Omental fat pad (tissue), 4 donors: ENCODE results near the gene PLCB1. TPM values are rescaled to one million over a fixed set of nuclear protein-coding genes. Genes with fewer than 3 reads are reported as not detected.

Source experiments
- ATAC-seq: fragments of 150-250 bp; one replicate; pipeline ENCODE4 v1.9.1; 2016; ENCODE audit warnings: mild to moderate bottlenecking, moderate library complexity; ENCODE audit not compliant: low FRiP score
- DNase-seq: peaks from one replicate; pipeline ENCODE4 v3.0.0-alpha.2; 2019; ENCODE audit warnings: low spot score
- CTCF ChIP-seq, 3 donors: fragments of 450-650 bp; IDR thresholded peaks; one replicate each; pipeline ENCODE4 v1.5.1; 2016 to 2017; ENCODE audit warnings: antibody characterized with exemption in 3 of 3, mild to moderate bottlenecking in 3 of 3, moderate library complexity in 2 of 3
- total RNA-seq, 4 donors: library from RNA; depleted of rRNA; stranded (reverse); fragments of >200 nt; gene quantifications; one replicate each; pipeline ENCODE4 v1.1.0, GENCODE V29; 2016

PLCB1 gene
- total RNA-seq, 4 donors from 2014 or later = 22.4 to 60.5 (median 36.4) TPM

DNA sequence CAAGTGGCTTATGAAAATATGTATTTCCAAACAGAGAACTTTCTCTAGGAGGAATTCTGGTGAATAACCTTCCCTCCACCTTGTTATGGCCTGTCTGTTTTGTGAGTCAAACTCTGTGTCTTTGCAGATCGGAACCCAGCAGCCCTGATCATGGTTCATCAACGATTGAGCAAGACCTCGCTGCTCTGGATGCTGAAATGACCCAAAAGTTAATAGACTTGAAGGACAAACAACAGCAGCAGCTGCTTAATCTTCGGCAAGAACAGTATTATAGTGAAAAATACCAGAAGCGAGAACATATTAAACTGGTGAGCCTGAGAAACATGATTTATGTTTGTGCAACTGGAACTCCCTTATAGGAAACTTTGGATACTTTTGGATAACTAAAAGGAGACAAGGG lies 642.3 kb downstream of the PLCB1 start:
- TF ChIP-seq CTCF (IDR thresholded peaks at IDR 0.05) = no peak
- no peak for ATAC-seq
- DNase-seq = no peak

DNA sequence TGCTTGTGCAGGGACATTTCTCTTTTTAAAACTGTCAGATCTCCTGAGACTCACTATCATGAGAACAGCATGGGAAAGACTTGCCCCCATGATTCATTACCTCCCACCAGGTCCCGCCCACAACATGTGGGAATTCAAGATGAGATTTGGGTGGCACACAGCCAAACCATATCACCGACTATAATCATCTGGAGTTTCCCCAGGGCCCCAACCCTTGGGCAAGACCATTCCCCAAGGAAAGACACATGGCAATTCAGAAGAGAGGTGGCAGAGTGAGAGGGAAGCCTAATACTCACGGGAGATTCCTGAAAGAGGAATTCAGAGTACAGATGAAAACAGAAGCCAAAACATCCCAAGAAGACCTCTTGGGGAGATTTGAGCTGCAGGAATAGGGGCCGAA lies 645.8 kb downstream of the PLCB1 start:
- TF ChIP-seq CTCF (IDR thresholded peaks at IDR 0.05) = no peak
- DNase-seq (no peak), ATAC-seq (no peak)

- ATAC-seq = no peak
- no peak for TF ChIP-seq CTCF (IDR thresholded peaks at IDR 0.05)
- DNase-seq = no peak
These were observed 646.3 kb downstream of the PLCB1 start for GRCh38 chr20:8778387-8778786.

DNA sequence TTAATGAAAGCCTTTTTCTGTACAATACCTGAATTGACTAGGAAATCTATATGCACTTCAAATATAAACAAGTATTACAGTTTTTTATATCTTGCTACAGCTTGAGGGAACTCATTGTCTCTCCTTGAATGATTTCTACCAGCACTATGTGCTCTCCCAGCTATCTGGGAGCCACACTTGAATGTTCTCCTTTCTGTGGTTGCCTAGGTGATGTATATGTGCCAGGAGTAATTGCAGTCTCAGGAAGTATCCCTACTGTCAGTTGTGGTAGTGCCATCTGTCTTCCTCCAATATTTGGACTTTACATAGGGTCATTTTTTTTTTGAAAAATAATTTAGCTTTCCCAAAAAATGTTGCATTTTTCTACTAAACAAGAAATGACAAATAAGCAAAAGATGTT lies 648.8 kb downstream of the PLCB1 start:
- no peak for ATAC-seq
- no peak for DNase-seq
- no peak for TF ChIP-seq CTCF (IDR thresholded peaks at IDR 0.05)

GRCh38 chr20:8782804-8783203 lies 650.7 kb downstream of the PLCB1 start:
- no peak for TF ChIP-seq CTCF (IDR thresholded peaks at IDR 0.05)
- DNase-seq (no peak), ATAC-seq (peak; percentile 43)

- DNase-seq (no peak), ATAC-seq (no peak)
- no peak for TF ChIP-seq CTCF (IDR thresholded peaks at IDR 0.05)
These were observed 651.7 kb downstream of the PLCB1 start for GRCh38 chr20:8783734-8784133.

DNA sequence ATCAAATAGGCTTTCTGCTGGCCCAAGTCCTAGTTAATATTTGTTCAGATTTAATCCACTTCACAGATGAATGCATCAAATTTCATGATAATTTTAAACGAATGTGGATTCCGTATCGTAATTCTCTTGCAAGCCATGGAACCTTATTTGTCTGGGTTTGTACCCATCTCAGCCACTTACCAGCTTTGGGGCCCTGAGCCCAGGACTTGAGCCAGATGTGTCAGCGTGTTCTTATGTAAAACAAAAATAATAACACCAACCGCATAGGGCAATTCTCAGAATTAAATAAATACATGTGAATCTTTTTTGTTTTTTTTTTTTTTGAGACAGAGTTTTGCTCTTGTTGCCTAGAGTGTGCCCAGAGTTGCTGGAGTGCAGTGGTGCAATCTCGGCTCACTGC lies 654.3 kb downstream of the PLCB1 start:
- TF ChIP-seq CTCF (IDR thresholded peaks at IDR 0.05) = no peak
- no peak for DNase-seq
- ATAC-seq = no peak
